ENCODE results near the gene KCTD1. TPM values are rescaled to one million over a fixed set of nuclear protein-coding genes. Genes with fewer than 3 reads are reported as not detected.
"Not testable (repeated sequence)": the region's sequence is repeated elsewhere in the genome, so short reads cannot be mapped to it uniquely, and the experiment has no call there.

KCTD1 gene
- total and polyA plus RNA-seq, 2 donors (not counting 1 experiment from before 2014, with no cell fraction given), result 2.3 to 5.0 TPM

DNA sequence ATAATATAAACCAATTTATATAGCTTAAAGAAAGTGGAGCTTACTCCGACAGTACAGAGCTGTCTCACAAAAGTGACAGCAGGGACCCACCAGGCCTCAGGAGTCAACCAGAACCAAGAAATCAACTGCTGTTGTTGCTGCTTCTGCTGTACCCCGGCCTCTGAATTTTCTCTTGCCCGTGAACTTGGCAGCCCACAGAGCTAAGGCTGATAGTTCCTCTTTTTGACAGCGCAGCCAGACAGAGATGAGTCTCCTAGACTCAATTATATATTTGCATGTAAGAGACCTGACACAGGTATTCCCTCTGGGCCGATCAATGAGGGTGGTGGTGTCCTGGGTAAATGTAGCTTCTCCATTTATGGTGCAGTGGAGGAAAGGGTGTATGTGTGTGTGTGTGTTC lies 109.4 kb downstream of the KCTD1 start:
- Histone ChIP-seq H3K27ac (ENCODE audit: low read length in 2 of 2) (no peak overlapping the region), H4K20me1 (ENCODE audit: control insufficient read depth, insufficient read depth, low read length, poor library complexity, severe bottlenecking) (no peaks in the 10 kb centered on the region), H3K9me3 (ENCODE audit: control extremely low read depth in 1 of 3, control insufficient read depth in 2 of 3, insufficient read depth in 1 of 3, low read length in 2 of 3) (peaks cover 0 to 2% (median 0%) of the 10 kb centered on the region in 3 donors), H3K9ac (ENCODE audit: low read length) (no peak overlapping the region), H3K27me3 (replicated peaks in 1 of 4; ENCODE audit: control extremely low read depth in 1 of 4, control insufficient read depth in 3 of 4, insufficient read depth in 4 of 4, low read length in 3 of 4) (peaks cover 0 to 11% (median 2%) of the 10 kb centered on the region in 4 experiments), H3K36me3 (replicated peaks in 1 of 2; ENCODE audit: control extremely low read depth in 1 of 2, control insufficient read depth in 1 of 2, extremely low read depth in 1 of 2, insufficient read depth in 2 of 2, low read length in 1 of 2) (no peaks in the 10 kb centered on the region), H3K4me1 (ENCODE audit: control insufficient read depth in 2 of 2, insufficient read depth in 2 of 2, low read length in 2 of 2) (peaks cover 0 to 13% of the 10 kb centered on the region in 2 donors), H3K4me3 (ENCODE audit: control extremely low read depth in 1 of 5, extremely low read depth in 1 of 5, insufficient read depth in 1 of 5, low read depth in 2 of 5, low read length in 4 of 5) (no peak overlapping the region), H2AFZ (ENCODE audit: insufficient read depth, low read depth, low read length, poor library complexity, severe bottlenecking) (no peak overlapping the region), H3K79me2 (ENCODE audit: control insufficient read depth, insufficient read depth, low read length) (no peaks in the 10 kb centered on the region), H3K4me2 (replicated peaks; ENCODE audit: low read depth, low read length, poor library complexity, severe bottlenecking) (no peak overlapping the region)
- peaks cover 11% of the 10 kb centered on the region for H3K27me3 Mint-ChIP-seq
- no peak overlapping the region for H3K27ac Mint-ChIP-seq
- 13% methylated on average over 4 of the region's 5 CpGs for WGBS (ENCODE audit: insufficient coverage)
- intact Hi-C loops (cut with micrococcal nuclease), result no loop called here
- H3K9me3 Mint-ChIP-seq (ENCODE audit: insufficient read depth), result no peaks in the 10 kb centered on the region
- no peak overlapping the region for H3K4me3 Mint-ChIP-seq
- H3K4me1 Mint-ChIP-seq, result peaks cover 7% of the 10 kb centered on the region
- POLR2A ChIA-PET, result no interaction called here
- peak; percentile 66 for DNase-seq
- peak; percentile 87 for ATAC-seq (ENCODE audit: low read depth)
- CTCF ChIA-PET, result no interaction called here
- TF ChIP-seq, protein P1, sequence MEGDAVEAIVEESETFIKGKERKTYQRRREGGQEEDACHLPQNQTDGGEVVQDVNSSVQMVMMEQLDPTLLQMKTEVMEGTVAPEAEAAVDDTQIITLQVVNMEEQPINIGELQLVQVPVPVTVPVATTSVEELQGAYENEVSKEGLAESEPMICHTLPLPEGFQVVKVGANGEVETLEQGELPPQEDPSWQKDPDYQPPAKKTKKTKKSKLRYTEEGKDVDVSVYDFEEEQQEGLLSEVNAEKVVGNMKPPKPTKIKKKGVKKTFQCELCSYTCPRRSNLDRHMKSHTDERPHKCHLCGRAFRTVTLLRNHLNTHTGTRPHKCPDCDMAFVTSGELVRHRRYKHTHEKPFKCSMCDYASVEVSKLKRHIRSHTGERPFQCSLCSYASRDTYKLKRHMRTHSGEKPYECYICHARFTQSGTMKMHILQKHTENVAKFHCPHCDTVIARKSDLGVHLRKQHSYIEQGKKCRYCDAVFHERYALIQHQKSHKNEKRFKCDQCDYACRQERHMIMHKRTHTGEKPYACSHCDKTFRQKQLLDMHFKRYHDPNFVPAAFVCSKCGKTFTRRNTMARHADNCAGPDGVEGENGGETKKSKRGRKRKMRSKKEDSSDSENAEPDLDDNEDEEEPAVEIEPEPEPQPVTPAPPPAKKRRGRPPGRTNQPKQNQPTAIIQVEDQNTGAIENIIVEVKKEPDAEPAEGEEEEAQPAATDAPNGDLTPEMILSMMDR (IDR thresholded peaks at IDR 0.05), result no peak
- no peak for TF ChIP-seq EZH2 (IDR thresholded peaks at IDR 0.05; ENCODE audit: borderline replicate concordance, insufficient read depth, low read depth, low read length, poor library complexity, severe bottlenecking)

DNA sequence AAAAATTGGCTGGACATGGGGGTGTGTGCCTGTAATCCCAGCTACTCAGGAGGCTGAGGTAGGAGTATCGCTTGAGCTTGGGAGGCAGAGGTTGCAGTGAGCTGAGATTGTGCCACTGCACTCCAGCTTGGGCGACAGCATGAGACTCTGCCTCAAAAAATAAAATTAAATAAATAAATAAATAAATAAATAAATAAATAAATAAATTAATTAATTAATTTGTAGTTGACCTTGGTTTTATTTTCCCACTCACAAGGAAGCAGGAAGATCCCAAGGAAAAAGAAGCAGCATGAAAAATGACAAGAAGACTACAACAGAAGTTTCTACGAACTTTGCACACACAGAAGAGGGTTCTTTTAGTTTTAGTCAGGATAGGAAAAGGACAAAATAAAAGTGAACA lies 110.7 kb downstream of the KCTD1 start:
- intact Hi-C loops (cut with micrococcal nuclease); CTCF ChIA-PET: not testable (repeated sequence)

More for the DNA sequence above, 110.7 kb downstream of the KCTD1 start:
- H3K36me3 ChIP-seq (replicated peaks in 1 of 2; ENCODE audit: control extremely low read depth in 1 of 2, control insufficient read depth in 1 of 2, extremely low read depth in 1 of 2, insufficient read depth in 2 of 2, low read length in 1 of 2); H3K79me2 ChIP-seq (ENCODE audit: control insufficient read depth, insufficient read depth, low read length); ATAC-seq (ENCODE audit: low read depth); H3K27ac ChIP-seq (ENCODE audit: low read length in 2 of 2); H3K4me3 Mint-ChIP-seq; DNase-seq; H3K4me1 Mint-ChIP-seq; H3K9me3 Mint-ChIP-seq (ENCODE audit: insufficient read depth); H3K27ac Mint-ChIP-seq; H3K9ac ChIP-seq (ENCODE audit: low read length); POLR2A ChIA-PET; H3K9me3 ChIP-seq (ENCODE audit: control extremely low read depth in 1 of 3, control insufficient read depth in 2 of 3, insufficient read depth in 1 of 3, low read length in 2 of 3); H3K4me3 ChIP-seq (ENCODE audit: control extremely low read depth in 1 of 5, extremely low read depth in 1 of 5, insufficient read depth in 1 of 5, low read depth in 2 of 5, low read length in 4 of 5); H2AFZ ChIP-seq (ENCODE audit: insufficient read depth, low read depth, low read length, poor library complexity, severe bottlenecking); H3K4me2 ChIP-seq (replicated peaks; ENCODE audit: low read depth, low read length, poor library complexity, severe bottlenecking); H4K20me1 ChIP-seq (ENCODE audit: control insufficient read depth, insufficient read depth, low read length, poor library complexity, severe bottlenecking): not testable (repeated sequence)
- H3K27me3 ChIP-seq (replicated peaks in 1 of 4; ENCODE audit: control extremely low read depth in 1 of 4, control insufficient read depth in 3 of 4, insufficient read depth in 4 of 4, low read length in 3 of 4), result peaks cover 0 to 11% (median 0%) of the 10 kb centered on the region in 4 experiments
- peaks cover 0 to 13% of the 10 kb centered on the region in 2 donors for H3K4me1 ChIP-seq (ENCODE audit: control insufficient read depth in 2 of 2, insufficient read depth in 2 of 2, low read length in 2 of 2)
- WGBS (ENCODE audit: insufficient coverage), result 100% methylated on average over 1 of the region's 3 CpGs
- peaks cover 11% of the 10 kb centered on the region for H3K27me3 Mint-ChIP-seq

Measured in B cell (primary cell).